ENCODE data around the gene KCNMB1.
"Not testable (repeated sequence)": the region's sequence is repeated elsewhere in the genome, so short reads cannot be mapped to it uniquely, and the experiment has no call there.

The KCNMB1 gene

DNA sequence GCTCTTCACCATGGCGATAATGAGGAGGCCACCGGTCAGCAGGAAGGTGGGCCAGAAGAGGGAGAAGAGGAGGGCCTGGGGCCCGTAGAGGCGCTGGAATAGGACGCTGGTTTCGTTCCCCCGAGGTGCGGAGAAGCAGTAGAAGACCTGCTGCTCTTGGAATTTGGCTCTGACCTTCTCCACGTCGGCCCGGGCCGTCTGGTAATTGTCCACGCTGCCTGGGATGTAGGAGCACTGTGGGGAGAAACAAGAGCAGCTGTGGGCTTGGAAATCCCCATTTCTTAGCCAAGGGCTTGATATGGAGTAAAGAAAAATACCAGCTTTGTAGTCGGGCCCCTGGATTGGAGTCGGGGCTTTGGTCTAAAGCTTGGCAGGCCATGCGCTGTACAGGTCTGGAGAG, 10.4 kb downstream of the KCNMB1 start:
- no peak overlapping the region for H3K9ac ChIP-seq (ENCODE audit: insufficient read length)
- H3K9me3 ChIP-seq (ENCODE audit: low read depth, low read length): no peaks in the 10 kb centered on the region
- H3K27ac ChIP-seq: no peak overlapping the region
- H3K36me3 ChIP-seq (ENCODE audit: insufficient read depth, low read length): no peaks in the 10 kb centered on the region
- no peak for DNase-seq (ENCODE audit: low read depth, low spot score)
- H3K4me3 ChIP-seq: no peak overlapping the region
- no peak for TF ChIP-seq FOXP2 (optimal IDR thresholded peaks at IDR 0.05; ENCODE audit: control extremely low read depth, extremely low read length, insufficient read depth)
- TF ChIP-seq EZH2 (IDR thresholded peaks at IDR 0.05): no peak
- no peak for TF ChIP-seq POLR2AphosphoS5 (IDR thresholded peaks at IDR 0.05; ENCODE audit: borderline replicate concordance, low read depth, low read length)

DNA sequence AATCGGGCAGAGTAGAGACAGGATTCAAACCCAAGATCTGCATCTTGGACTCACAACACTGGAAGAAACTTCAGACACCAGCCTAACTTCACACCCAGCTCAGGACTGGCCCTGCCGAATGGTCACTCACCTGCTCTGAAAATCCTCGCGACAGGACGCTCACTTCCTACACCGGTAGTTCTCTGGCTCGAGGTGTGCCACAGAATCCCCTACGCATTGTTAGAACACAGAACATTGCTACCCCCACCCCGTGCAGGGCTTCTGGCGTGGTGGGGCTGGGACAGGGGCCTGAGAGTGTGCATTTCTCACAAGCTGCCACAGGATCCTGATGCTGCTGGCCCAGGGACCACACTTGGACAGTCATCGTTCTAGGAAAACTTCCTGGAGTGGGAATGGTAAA, 12.1 kb downstream of the KCNMB1 start:
- H3K27ac ChIP-seq: no peak overlapping the region
- no peaks in the 10 kb centered on the region for H3K36me3 ChIP-seq (ENCODE audit: insufficient read depth, low read length)
- TF ChIP-seq EZH2 (IDR thresholded peaks at IDR 0.05) (no peak), POLR2AphosphoS5 (IDR thresholded peaks at IDR 0.05; ENCODE audit: borderline replicate concordance, low read depth, low read length) (no peak), FOXP2 (optimal IDR thresholded peaks at IDR 0.05; ENCODE audit: control extremely low read depth, extremely low read length, insufficient read depth) (no peak)
- DNase-seq (ENCODE audit: low read depth, low spot score): no peak
- H3K9ac ChIP-seq (ENCODE audit: insufficient read length): no peak overlapping the region
- H3K9me3 ChIP-seq (ENCODE audit: low read depth, low read length): no peaks in the 10 kb centered on the region
- no peak overlapping the region for H3K4me3 ChIP-seq

GRCh38 chr5:170376526-170376925, 12.6 kb downstream of the KCNMB1 start:
- not testable (repeated sequence) for DNase-seq (ENCODE audit: low read depth, low spot score); H3K9ac ChIP-seq (ENCODE audit: insufficient read length); H3K27ac ChIP-seq; H3K36me3 ChIP-seq (ENCODE audit: insufficient read depth, low read length); H3K4me3 ChIP-seq; H3K9me3 ChIP-seq (ENCODE audit: low read depth, low read length)

GRCh38 chr5:170375283-170375682, 13.9 kb downstream of the KCNMB1 start:
- H3K9ac ChIP-seq (ENCODE audit: insufficient read length): no peak overlapping the region
- no peaks in the 10 kb centered on the region for H3K9me3 ChIP-seq (ENCODE audit: low read depth, low read length)
- no peak for TF ChIP-seq POLR2AphosphoS5 (IDR thresholded peaks at IDR 0.05; ENCODE audit: borderline replicate concordance, low read depth, low read length)
- no peak for TF ChIP-seq FOXP2 (optimal IDR thresholded peaks at IDR 0.05; ENCODE audit: control extremely low read depth, extremely low read length, insufficient read depth)
- no peak for TF ChIP-seq EZH2 (IDR thresholded peaks at IDR 0.05)
- H3K4me3 ChIP-seq: no peak overlapping the region
- no peak overlapping the region for H3K27ac ChIP-seq
- no peaks in the 10 kb centered on the region for H3K36me3 ChIP-seq (ENCODE audit: insufficient read depth, low read length)
- DNase-seq (ENCODE audit: low read depth, low spot score): no peak

GRCh38 chr5:170372971-170373370, 16.2 kb downstream of the KCNMB1 start:
- H3K9ac ChIP-seq (ENCODE audit: insufficient read length): no peak overlapping the region
- no peak overlapping the region for H3K27ac ChIP-seq
- no peak for TF ChIP-seq FOXP2 (optimal IDR thresholded peaks at IDR 0.05; ENCODE audit: control extremely low read depth, extremely low read length, insufficient read depth)
- no peak for TF ChIP-seq EZH2 (IDR thresholded peaks at IDR 0.05)
- TF ChIP-seq POLR2AphosphoS5 (IDR thresholded peaks at IDR 0.05; ENCODE audit: borderline replicate concordance, low read depth, low read length): no peak
- no peak overlapping the region for H3K4me3 ChIP-seq
- no peaks in the 10 kb centered on the region for H3K9me3 ChIP-seq (ENCODE audit: low read depth, low read length)
- H3K36me3 ChIP-seq (ENCODE audit: insufficient read depth, low read length): no peaks in the 10 kb centered on the region
- no peak for DNase-seq (ENCODE audit: low read depth, low spot score)

DNA sequence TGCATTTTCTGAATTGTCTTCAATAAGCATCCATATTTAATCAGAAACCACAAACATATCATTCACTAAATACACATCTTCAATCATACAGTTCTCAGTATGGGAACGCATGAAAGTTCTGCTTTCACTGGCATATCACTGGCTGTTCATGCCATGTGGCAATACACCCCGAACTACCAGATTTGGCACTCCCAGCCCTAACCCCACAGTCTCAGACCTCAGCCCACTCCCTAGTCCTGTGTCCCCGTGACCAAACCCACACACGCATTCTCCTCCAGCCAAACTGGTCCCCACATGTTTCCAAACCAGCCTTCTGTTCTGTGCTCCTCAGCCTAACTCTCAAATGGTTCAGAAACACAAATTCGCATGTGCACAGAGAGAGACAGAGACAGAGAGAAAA, 20.6 kb downstream of the KCNMB1 start:
- H3K9ac ChIP-seq (ENCODE audit: insufficient read length): no peak overlapping the region
- H3K27ac ChIP-seq: no peak overlapping the region
- TF ChIP-seq FOXP2 (optimal IDR thresholded peaks at IDR 0.05; ENCODE audit: control extremely low read depth, extremely low read length, insufficient read depth): no peak
- DNase-seq (ENCODE audit: low read depth, low spot score): no peak
- no peak overlapping the region for H3K4me3 ChIP-seq
- no peaks in the 10 kb centered on the region for H3K9me3 ChIP-seq (ENCODE audit: low read depth, low read length)
- H3K36me3 ChIP-seq (ENCODE audit: insufficient read depth, low read length): no peaks in the 10 kb centered on the region

DNA sequence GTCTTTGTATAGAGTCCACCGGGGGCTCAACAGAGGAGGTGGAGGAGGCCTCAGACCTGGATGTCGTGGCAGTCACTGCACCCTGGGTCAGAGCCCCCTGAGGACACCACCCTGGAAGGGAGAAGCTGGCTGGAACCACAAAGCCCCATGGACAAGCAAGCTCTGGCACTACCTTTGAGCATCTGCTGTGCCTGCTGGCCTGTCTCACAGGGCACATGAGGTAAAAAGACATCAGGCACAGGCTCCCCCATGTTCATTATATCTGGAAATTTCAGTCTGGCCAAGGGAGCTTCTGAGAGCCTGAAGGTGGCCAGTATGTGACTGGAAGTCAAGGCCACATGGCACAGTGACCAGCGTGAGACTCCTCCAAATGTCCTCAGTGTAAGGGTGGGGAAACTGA, 22.9 kb downstream of the KCNMB1 start:
- no peak for TF ChIP-seq POLR2AphosphoS5 (IDR thresholded peaks at IDR 0.05; ENCODE audit: borderline replicate concordance, low read depth, low read length)
- TF ChIP-seq EZH2 (IDR thresholded peaks at IDR 0.05): no peak
- no peak for TF ChIP-seq FOXP2 (optimal IDR thresholded peaks at IDR 0.05; ENCODE audit: control extremely low read depth, extremely low read length, insufficient read depth)

GRCh38 chr5:170365831-170366230, 23.3 kb downstream of the KCNMB1 start:
- H3K36me3 ChIP-seq (ENCODE audit: insufficient read depth, low read length): no peaks in the 10 kb centered on the region
- H3K9me3 ChIP-seq (ENCODE audit: low read depth, low read length): no peaks in the 10 kb centered on the region
- no peak overlapping the region for H3K9ac ChIP-seq (ENCODE audit: insufficient read length)
- no peak overlapping the region for H3K27ac ChIP-seq
- H3K4me3 ChIP-seq: no peak overlapping the region
- DNase-seq (ENCODE audit: low read depth, low spot score): no peak
- TF ChIP-seq EZH2 (IDR thresholded peaks at IDR 0.05): no peak
- TF ChIP-seq POLR2AphosphoS5 (IDR thresholded peaks at IDR 0.05; ENCODE audit: borderline replicate concordance, low read depth, low read length): no peak
- TF ChIP-seq FOXP2 (optimal IDR thresholded peaks at IDR 0.05; ENCODE audit: control extremely low read depth, extremely low read length, insufficient read depth): no peak

More for the DNA sequence above, 22.9 kb downstream of the KCNMB1 start:
- Histone ChIP-seq H3K9me3 (ENCODE audit: low read depth, low read length) (no peaks in the 10 kb centered on the region), H3K9ac (ENCODE audit: insufficient read length) (no peak overlapping the region), H3K4me3 (no peak overlapping the region), H3K36me3 (ENCODE audit: insufficient read depth, low read length) (no peaks in the 10 kb centered on the region), H3K27ac (no peak overlapping the region)
- DNase-seq (ENCODE audit: low read depth, low spot score): no peak

- TF ChIP-seq FOXP2 (optimal IDR thresholded peaks at IDR 0.05; ENCODE audit: control extremely low read depth, extremely low read length, insufficient read depth): no peak
- no peak for TF ChIP-seq EZH2 (IDR thresholded peaks at IDR 0.05)
- no peak for TF ChIP-seq POLR2AphosphoS5 (IDR thresholded peaks at IDR 0.05; ENCODE audit: borderline replicate concordance, low read depth, low read length)
- Histone ChIP-seq H3K9ac (ENCODE audit: insufficient read length) (no peak overlapping the region), H3K4me3 (no peak overlapping the region), H3K27ac (no peak overlapping the region), H3K36me3 (ENCODE audit: insufficient read depth, low read length) (no peaks in the 10 kb centered on the region), H3K9me3 (ENCODE audit: low read depth, low read length) (no peaks in the 10 kb centered on the region)
- DNase-seq (ENCODE audit: low read depth, low spot score): no peak
Measured at GRCh38 chr5:170365011-170365410, 24.2 kb downstream of the KCNMB1 start.
